HepG2 (cell line): ENCODE data around the gene SYPL1.

Experiments
- MAFK ChIP-seq, 2 experiments: IDR thresholded peaks in 1 of 2; conservative IDR thresholded peaks in 1 of 2; 2 replicates each; pipeline ENCODE4 v1.6.1; 2011; ENCODE audit warnings: improper control_type of control experiment in 2 of 2, low read length in 2 of 2
- SP140L ChIP-seq: sonication (generic); formaldehyde crosslinking; IDR thresholded peaks from 2 replicates; pipeline ENCODE4 v1.4.0; 2020; ENCODE audit warnings: missing genetic modification reagents, borderline replicate concordance
- SRSF1 ChIP-seq: fragments of 200-400 bp; formaldehyde crosslinking; optimal IDR thresholded peaks from 2 replicates; pipeline ENCODE3; 2017; ENCODE audit warnings: mild to moderate bottlenecking, low read depth, low read length, moderate library complexity
- TF ChIP-seq, protein P1 (sequence below): sonication (generic); formaldehyde crosslinking; IDR thresholded peaks from 2 replicates; pipeline ENCODE4 v1.4.0; 2020; ENCODE audit warnings: missing genetic modification reagents

DNA sequence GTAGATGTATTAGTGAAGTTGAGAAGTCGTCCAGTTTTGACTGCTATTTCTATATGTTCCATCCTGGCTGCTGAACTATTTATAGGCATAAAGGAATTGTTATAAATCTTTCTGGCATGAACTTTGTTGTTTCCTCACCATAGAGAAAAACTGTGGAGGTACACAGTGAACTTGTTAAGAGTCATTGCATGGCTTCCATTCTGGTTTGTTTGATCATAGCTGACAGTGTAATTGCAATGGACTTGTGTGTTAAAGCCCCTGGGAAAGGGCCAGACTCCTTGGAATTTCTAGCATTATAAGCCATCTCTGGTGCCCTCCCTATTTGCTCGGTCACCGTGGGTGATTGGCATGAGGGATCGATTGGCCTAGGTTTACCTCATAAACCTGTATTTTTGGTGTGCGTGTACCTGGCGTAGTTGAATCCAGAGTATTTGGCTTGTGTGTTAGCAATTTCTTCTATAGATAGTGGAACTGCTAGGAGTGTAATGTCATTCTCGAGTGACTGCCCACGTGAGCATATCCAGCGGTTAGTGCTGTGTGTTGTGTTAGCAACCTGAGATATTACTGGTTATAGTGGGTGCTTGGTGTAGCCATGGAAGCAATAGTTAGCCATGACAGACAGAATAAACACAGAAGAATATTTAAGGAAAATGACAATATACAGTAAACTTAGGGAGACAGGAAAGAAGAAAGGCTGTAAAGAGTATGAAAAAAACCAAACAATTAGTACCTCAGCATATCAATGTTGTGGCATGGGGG lies 5.9 kb upstream of the SYPL1 start:
- TF ChIP-seq SRSF1: no peak
- TF ChIP-seq, protein P1, sequence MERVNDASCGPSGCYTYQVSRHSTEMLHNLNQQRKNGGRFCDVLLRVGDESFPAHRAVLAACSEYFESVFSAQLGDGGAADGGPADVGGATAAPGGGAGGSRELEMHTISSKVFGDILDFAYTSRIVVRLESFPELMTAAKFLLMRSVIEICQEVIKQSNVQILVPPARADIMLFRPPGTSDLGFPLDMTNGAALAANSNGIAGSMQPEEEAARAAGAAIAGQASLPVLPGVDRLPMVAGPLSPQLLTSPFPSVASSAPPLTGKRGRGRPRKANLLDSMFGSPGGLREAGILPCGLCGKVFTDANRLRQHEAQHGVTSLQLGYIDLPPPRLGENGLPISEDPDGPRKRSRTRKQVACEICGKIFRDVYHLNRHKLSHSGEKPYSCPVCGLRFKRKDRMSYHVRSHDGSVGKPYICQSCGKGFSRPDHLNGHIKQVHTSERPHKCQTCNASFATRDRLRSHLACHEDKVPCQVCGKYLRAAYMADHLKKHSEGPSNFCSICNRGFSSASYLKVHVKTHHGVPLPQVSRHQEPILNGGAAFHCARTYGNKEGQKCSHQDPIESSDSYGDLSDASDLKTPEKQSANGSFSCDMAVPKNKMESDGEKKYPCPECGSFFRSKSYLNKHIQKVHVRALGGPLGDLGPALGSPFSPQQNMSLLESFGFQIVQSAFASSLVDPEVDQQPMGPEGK (CRISPR knock-in tag): no peak
- no peak for TF ChIP-seq MAFK (conservative IDR thresholded peaks at IDR 0.05 in 1 of 2, IDR thresholded peaks at IDR 0.05 in 1 of 2; ENCODE audit: low read length in 2 of 2)
- TF ChIP-seq SP140L (CRISPR knock-in tag): no peak
